SJSA1 (cell line): Measurements from ENCODE around the gene KRTAP5-9. TPM values are rescaled to one million over a fixed set of nuclear protein-coding genes. Genes with fewer than 3 reads are reported as not detected.

Experiments used
- total RNA-seq: library from RNA; depleted of rRNA; stranded (reverse); fragments of >200 nt; shearing (Covaris generic); gene quantifications from 2 replicates; pipeline ENCODE4 v1.2.3, GENCODE V29; 2014; rRNA removed

Gene KRTAP5-9
- total RNA-seq, 1 experiment from 2014 or later: not detected

Other genes with a start within 250 kb of the KRTAP5-9 start
- gene DHCR7, start 100.0 kb upstream of the KRTAP5-9 start, total RNA-seq: 9.2 and 15.4 TPM in 2 replicates
- gene NADSYN1, start 95.2 kb upstream of the KRTAP5-9 start, total RNA-seq: 21.8 and 26.1 TPM in 2 replicates
- not detected in 2 replicates for gene KRTAP5-7, start 21.2 kb upstream of the KRTAP5-9 start, total RNA-seq
- not detected in 2 replicates for gene KRTAP5-8, start 10.4 kb upstream of the KRTAP5-9 start, total RNA-seq
- not detected in 2 replicates for gene KRTAP5-10, start 17.1 kb downstream of the KRTAP5-9 start, total RNA-seq
- gene KRTAP5-11, start 34.5 kb downstream of the KRTAP5-9 start, total RNA-seq: not detected in 2 replicates